ENCODE results near the gene SFXN5.
A peak's percentile ranks its signal among the peaks of the same experiment; 100 is the strongest.
"Not testable (repeated sequence)": the region's sequence is repeated elsewhere in the genome, so short reads cannot be mapped to it uniquely, and the experiment has no call there.

Gene SFXN5, protein sequence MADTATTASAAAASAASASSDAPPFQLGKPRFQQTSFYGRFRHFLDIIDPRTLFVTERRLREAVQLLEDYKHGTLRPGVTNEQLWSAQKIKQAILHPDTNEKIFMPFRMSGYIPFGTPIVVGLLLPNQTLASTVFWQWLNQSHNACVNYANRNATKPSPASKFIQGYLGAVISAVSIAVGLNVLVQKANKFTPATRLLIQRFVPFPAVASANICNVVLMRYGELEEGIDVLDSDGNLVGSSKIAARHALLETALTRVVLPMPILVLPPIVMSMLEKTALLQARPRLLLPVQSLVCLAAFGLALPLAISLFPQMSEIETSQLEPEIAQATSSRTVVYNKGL

DNA sequence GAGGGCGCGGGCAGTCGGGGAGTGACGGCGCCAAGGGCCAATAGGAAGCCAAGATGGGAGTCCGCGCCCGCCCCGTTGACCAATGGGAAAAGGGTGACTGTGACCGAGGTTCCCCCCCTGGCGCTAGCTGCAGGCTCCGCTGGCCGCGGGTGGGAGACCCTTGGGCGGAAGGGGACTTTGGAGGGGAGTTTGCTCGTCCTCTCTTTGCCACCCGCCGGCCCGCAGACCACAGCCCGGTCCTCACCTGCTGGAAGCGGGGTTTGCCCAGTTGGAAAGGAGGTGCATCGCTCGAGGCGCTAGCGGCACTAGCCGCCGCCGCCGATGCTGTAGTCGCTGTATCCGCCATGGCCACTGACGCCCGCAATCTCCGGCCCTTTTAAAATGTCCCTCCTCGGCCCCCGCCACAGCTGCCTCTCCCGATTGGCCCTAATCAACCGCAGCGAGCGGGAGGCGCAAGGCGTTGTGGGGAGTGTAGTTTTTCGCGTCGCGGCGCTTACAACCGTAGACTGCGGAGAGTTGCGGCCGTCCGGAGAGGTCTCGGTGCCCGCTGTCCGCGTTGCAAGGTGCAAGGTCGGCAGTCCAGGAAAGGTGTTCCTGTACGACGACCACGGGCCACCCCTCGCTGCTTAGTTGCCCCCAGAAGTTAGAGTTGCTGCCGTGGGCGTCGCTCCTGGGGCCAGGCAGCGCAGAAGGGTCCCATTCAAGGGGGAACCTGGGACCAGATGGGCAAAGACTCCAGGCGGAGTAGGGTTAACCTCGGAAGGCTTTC, at the start of gene SFXN5:
Gene SFXN5 (minus strand): TSS at position 353 of the 769 bp plus-strand sequence. CDS start 7 bp downstream, at position 346.
- DNase-seq: peak; percentile 92

DNA sequence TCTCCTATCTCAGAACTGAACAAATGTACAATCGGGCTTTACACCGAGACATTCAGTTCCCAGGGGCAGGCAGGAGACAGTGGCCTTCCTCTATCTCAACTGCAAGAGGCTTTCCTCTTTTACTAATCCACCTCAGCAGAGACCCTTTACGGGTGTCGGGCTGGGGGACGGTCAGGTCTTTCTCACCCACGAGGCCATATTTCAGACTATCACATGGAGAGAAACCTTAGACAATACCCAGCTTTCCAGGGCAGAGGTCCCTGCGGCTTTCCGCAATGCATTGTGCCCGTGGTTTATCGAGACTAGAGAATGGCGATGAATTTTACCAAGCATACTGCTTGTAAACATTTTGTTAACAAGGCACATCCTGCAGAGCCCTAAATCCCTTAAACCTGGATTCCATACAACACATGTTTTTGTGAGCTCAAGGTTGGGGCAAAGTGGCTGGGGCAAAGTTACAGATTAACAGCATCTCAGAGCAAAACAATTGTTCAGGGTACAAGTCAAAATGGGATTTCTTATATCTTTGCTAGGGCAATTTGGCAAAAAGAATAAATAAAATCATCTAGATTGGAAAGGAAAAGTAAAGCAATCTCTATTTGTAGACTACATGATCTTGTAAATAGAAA, 48.2 kb upstream of the SFXN5 start:
- not testable (repeated sequence) for DNase-seq

DNA sequence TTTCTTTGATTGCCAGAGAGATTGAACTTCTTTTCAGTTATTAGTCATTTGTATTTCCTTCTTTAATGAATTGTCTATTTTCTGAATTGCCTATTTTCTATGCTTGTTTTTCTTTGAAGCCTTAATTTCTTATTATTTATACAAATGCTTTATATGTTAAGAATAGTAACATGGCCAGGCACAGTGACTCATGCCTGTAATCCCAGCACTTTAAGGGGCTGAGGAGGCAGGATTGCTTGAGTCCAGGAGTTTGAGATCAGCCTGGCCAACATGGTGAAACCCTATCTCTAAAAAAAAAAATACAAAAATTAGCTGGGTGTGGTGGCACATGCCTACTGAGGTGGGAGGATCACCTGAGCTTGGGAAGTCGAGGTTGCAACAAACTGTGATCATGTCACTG, 45.9 kb upstream of the SFXN5 start:
- no peak for DNase-seq

DNA sequence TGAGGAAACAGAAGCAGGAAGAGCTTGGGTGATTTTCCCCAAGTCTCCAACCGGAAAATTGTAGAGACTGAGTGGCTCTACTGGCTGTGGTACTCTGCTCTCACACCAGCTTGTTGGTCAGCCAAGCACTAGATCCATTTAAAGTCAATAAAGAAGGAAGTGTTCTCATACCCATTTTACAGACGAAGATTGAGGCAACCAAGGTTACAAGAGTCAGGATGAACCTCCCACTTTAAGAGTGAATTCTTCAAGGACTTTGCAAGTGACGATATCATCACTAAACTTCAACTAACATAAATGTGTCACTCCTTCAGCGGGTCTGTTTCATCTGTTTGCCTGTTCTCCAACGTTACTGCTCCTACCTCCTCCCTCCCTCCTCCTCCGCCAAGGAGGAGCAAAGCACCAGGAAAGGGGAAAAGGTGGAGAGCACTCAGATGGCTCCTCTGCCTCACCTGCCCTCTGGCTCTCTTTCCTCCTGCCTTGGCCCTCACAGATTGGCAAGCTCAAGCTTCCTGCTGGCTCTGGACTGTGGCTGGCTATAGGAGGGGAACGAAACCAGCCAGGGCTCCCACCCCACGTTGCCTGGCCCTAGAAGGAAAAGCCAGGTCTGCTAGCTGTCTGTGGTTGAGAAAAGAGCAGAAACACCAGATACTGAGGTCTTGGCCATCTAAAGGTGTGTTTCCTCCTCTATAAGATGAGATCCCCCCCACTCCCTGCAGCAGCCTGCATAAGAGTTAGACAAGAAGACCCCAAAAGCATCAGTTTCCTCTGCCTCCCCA, 44.9 kb upstream of the SFXN5 start:
- no peak for DNase-seq

DNA sequence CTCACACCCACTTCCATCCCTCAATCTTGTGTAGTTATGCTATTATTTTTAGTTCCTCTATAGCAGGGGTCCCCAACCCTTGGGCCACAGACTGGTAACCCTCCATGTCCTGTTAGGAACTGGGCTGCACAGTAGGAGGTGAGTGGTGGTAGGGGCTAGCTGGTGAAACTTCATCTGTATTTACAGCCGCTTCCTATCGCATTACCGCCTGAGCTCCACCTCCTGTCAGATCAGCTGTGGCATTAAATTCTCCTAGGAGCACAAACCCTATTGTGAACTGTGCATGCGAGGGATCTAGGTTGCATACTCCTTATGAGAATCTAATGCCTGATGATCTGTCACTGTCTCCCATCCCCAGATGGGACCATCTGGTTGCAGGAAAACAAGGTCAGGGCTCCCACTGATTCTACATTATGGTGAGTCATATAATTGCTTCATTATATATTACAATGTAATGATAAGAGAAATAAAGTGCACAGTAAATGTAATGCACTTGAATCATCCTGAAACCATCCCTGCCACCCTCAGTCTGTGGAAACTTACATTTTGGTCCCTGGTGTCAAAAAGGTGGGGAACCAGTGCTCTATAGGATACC, 42.9 kb upstream of the SFXN5 start:
- no peak for DNase-seq

DNA sequence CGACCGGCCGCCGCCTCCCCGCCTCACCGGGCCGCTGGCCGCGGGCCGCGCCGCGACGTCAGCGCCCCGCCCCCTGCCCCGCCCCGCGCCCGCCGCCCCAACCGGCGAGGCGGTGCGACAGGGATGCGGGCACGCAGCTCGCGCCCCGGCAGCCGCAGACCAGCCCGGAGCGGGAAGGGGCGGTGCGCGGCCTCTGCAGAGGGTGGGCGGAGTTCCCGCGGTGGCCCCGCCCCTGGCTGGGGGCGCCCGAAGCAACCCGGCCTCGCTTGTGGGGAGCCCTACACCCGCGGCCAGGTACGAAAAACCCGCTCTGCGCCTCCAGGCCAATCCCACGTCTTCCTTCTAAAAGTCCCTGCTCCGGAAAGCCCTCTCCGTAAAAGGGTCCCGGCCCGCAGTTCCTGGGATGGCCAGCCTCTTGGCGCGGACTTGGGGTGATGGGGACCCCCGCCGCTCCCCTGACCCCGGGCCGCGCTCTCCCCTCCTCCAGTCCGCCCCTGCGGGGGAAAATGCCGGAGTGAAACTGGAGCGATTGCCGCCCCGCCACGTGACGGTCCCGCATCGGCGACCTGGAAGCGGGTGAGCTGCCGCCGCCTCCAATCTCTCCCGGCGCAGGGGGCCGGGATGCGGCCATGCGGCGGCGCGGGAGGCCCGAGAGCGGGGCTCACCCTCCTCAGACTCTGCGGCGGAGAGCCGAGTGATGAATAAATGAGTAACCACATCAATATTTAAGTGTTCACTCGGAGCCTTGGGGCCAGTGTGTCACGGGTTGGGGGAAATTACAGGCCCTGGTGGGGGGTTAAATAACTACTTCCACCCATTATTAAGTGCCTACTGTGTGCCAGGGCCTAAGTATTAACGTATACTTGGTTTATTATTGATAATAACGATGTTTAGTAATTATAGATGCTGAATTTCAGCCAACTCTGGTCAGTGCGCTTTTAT, 41.7 kb upstream of the SFXN5 start, which contains the start of gene RAB11FIP5:
Gene RAB11FIP5 (minus strand): TSS at position 36 of the 942 bp plus-strand sequence. CDS start 171 bp downstream, outside the sequence.
- peak; percentile 85 for DNase-seq

DNA sequence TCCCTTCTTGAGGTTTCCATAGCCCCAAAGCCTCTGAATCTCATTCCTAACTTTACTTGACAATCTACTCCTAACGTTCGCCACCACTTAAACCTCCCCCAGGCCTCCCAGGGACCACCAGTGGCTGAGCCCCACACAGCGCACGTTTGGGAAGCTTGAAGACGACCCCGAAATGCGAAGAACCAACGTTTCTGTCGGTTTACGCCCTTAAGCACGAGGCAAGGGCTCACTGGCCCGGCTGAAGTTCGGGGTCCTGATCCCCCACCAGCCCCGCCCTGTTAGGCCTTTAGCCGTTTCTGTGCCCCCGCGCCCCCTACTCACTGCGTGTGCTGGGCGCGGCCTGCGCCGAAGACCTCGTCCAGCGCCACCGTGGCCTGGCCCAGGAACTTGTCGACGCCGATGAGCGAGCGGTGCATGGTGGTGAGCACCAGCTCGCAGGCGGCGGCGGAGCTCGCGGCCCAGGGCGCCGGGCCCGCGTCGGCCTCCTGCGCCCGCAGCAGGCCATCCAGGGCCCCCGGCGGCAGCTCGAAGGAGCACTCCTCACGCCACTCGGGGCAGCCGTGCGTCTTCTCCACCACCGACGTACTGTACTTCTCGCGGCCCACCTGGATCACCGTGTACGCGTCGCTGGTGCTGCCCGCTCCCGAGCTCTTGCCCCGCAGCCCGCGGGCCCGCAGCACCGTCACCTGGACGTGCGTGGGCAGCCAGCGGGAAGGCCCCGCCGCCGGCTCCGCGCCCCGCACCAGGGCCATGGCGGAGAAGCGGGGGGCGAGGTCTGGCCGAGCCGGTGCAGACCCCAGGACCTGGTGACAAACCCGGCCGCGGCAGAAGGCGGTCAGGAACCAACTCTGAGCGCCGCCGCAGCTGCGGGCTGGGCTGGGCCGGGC, 40.8 kb upstream of the SFXN5 start:
- peak; percentile 30 for DNase-seq

DNA sequence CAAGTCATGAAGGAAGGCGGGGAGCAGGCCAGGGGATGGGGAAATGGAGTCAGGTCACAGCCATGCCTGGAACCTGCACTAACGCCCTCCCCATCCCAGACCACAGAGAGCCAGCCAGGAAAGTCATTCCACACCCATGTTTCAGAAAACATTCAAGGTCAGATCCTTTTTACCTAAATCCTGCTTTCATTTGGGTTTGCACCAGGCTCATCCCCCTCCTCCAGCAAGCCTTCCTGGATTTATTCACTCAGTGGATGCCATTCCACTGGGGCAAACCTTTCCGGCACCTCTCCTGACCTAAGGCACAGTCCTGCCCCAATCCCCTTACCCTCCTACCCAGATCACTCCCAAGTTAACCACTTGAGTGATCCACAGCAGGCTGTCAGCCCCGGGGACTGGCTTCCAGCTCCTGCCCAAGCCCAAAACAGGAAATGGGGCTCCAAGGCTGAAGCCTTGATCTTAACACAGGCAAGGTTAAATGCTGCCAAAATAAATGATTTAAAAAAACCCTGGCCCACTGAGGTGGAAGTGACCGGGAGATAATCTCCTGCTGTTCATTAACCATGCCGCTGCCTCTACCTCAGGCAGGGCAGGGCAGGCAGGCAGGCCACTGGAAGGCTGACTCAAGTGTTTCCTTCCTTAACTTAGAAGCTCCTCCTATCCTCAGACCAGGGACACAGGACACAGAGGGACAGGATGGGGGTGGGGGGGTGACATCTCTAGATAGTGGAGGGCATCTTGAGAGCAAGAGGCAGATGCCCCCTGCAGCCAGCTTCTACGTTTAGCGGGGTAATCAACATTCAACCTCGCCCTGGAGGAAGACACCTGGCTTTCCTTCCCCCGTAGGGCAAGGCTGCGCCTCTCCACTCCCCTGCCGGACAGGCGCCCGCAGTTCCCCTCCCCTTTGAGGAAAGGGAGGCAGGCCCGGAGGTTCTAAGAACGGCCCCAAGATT, 39.8 kb upstream of the SFXN5 start:
- no peak for DNase-seq

DNA sequence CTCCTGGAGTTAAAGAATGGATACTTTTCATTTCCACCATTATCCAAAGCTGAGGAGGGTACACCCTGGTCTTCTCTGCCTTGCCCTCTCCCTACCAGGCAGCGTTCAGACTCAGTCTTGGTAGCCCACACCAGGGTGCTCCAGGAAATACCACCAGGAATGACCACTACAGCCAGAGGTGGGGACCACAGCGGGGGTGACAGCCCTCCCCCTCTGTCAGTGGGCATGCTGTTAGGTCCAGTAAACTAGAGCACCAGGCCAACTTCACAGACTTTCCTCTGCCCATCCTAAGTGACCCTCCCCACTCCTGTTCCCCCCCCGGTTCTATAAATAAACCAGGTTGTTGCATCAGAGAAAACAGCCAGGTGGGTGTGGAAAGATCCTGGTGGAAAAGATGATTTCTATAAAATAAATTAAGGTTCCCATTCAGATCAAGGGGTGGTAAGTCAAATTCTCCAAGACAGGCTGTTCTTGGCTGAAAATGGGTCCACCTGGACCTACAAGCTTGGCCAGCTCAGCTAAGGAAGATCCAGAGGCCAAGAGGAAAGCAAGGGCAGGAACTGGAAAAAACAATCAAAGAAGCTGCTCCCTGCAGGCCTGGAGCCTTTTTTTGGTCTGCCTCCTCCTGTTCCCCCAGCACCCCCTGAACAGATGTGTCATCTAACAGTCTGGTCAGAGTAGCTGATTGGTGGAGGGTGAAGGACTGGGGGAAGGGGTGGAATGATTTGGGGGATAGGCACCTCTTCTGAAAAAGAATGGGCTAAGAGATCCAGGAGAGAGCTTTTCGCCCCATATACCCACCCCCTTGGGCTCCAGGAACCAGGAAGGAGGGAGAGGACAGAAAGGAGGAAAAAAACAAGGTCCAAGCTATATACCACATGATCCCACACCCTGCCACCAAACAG, 38.9 kb upstream of the SFXN5 start:
- DNase-seq: no peak

DNA sequence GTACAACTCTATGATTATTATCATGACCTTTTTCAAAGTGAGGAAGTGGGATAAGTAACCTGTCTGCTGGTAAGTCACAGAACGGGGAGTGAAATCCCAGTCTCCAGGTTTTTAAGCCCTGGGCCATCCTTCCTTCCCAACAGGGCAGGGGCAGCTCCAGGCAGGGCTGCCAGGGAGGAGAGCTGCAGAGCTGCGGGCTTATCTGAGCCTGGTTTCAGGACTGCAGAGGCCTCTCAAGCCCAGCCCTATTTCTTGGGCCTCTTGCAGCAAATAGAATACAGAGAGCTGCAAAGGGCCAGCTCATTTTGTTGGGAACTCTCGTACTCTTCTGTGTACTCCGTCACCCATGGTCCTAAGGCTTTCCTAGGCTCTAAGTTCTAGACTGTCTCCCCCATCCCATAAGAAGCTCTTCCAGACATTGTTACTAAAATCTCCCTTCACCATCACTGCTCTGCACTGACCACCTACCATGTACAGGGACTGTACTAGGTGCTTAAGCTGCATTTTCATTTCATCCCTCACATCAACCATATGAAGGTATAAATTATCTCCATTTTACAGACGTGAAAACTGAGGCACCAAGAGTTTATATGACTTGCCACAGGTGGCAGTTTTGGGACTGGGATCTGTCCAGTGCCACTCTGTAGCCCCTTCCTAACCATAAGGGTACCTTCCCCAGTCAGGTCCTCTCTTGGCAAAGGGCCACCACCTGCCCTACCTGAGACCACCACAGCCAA, 38.1 kb upstream of the SFXN5 start:
- DNase-seq: no peak

DNA sequence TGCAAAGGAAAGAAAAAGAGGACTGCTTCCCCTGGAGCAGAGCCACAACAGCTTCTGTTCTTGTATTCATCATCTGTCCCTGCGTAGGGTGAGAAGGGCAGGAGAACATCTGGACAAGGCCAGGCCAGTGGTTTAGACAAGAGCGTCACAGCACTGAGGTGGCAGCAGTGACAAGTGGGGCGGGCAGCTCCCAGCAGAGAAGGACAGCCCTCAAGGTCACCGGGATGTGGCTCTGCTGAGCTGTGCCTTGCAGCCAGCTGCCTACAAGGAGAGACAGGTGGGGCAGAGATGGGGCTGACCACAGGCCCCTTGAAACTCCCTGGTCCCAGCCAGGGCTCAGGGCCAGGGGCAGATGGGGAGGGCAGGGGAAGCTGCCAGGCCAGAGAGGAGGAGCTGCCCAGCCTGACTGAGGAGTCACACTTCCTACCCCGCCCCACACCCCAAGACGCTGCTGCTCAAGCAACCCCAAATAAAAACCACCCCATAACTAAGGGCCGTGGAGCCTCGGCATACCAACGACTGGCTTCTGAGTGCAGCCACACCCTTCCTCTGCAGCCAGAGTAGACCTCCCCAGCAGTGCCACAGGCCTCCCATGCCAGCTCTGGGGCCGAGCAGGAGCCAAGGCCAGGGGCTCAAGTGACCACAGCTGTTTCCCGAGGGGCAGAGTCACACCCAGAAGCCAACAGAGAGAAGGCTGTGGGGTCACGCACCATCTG, 35.9 kb upstream of the SFXN5 start:
- DNase-seq: peak; percentile 25

DNA sequence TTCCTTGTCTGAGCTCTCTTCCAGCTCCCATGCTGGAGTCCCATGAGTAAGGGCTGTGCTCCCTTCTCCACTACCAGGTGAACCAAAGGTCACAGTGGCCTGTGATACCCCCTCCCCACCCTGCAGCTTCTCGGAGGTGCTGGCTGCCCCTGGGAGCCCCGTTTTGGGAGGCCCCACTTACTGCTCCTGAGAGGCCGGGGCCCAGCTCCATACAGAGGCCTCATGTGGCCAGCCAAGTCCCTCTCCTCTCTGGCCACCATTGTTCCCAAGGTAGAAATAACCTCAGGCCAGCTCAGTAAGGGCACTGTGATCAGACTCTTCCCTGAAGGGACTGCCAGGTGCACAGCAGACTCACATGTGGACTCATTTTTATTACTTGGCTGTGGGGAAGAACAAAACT, 35.3 kb upstream of the SFXN5 start:
- no peak for DNase-seq

DNA sequence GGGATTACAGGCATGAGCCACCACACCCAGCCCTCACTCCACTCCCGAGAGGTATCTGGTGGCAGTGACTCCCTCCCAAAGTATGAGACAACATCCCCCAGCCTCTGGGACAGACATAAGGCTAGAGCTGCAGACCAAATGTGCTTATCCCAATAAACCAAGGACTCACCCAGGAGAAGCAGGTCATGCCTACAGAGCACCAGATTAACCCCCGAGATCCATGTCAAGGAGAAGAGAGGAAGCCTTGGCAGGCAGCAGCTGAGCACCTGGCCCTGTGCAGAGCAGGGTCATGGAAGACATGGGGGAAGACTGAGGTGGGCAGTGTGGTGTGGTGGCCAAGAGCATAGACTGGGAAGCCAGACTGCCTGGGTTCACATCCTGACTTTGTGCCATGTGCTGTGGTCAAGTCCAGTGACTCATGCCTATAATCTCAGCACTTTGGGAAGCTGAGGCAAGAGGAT, 34.0 kb upstream of the SFXN5 start:
- no peak for DNase-seq

DNA sequence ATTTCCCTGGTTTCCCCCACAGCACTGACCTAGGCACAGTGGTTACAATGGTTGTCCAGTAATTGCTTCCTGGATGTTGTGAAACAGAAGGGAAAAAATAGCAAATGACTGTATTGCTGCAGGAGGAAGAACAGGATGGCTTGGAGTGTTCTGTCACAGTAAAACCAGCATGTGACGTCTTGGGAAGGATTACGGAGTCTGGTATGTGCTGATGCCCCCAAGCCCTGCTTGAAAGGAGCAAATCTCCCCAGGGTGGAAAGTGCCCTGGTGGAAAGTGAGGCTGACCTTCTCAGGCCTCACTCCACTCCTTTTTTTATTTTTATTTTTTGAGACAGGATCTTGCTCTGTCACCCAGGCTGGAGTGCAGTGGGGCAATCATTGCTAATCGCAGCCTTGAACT, 33.4 kb upstream of the SFXN5 start:
- DNase-seq: no peak

DNA sequence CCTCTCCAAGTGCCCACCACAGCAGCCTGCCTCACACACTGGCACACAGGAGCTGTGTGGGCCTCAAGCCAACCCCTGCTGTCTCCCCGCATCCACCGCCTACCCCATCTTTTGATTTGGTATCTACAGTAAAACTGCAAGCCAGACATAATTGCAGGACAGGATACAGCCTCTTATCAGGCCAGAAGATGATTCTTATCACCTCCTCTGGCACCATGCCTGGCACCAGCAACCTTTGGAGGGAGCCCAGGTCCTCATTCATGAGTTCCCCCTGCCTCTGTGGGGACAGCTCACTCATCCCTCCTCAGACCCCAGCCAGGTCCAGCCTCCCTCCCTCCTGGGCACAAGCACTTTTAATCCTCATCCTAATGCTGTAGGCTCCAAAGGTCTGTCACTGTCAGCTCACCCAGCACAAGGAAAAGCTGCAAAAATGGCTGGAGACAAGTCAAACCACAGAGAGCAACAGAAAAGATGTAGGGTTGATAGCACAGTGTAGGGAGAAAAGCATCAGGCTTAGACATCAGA, 31.6 kb upstream of the SFXN5 start:
- DNase-seq: no peak

DNA sequence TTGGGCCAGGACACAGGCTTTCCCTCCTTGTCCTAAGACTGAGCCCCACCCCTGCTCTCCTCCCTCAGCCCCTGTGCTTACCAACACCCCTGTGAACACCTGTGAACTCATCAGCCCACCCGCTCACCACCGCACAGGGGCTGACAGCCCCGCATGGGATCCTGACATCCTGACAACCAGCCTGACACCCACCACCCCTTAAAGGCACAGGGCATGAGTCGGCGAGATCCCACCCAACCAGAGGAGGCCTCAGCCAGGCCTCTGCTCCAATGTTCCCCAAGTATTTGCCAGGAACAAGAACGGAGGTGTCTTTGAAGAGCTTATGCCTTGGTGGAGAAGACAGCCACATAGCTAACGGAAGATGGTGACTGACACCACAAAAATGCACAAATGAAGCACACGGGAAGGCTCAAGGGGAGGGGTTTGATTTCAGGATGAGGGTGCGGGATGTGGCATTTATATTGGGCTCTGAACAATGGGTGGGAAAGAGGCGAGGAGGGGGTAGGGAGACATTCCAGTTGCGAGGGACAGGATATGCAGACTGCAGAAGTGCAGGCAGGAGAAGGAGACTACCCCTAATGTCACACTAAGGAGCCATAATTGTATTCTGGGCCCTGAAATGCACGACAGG, 30.2 kb upstream of the SFXN5 start:
- no peak for DNase-seq
